GM12801 (cell line): ENCODE results near the gene MMP2.

ENCODE experiments used
- TF ChIP-seq, protein P1 (sequence below): IDR thresholded peaks from one replicate; pipeline ENCODE4 v1.5.1; 2011; ENCODE audit warnings: control low read depth; ENCODE audit not compliant: insufficient read length; ENCODE audit errors: extremely low read depth

MMP2 gene

DNA sequence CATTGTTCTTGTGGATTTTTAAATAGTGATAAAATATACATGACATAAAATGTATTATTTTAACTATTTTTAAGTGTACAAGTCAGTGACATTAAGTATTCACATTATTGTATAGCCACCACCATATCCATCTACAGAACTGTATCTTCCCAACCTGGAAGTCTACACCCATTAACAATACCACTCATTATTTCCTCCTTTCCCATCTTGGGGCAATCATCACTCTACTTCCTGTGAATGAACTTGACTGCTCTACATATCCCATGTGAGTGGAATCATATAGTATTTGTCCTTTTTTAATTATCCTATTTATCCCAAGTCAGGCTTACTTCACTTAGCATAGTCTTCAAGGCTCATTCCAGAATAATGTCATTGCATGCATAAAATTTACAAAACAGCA lies 40.7 kb upstream of the MMP2 start:
- TF ChIP-seq, protein P1, sequence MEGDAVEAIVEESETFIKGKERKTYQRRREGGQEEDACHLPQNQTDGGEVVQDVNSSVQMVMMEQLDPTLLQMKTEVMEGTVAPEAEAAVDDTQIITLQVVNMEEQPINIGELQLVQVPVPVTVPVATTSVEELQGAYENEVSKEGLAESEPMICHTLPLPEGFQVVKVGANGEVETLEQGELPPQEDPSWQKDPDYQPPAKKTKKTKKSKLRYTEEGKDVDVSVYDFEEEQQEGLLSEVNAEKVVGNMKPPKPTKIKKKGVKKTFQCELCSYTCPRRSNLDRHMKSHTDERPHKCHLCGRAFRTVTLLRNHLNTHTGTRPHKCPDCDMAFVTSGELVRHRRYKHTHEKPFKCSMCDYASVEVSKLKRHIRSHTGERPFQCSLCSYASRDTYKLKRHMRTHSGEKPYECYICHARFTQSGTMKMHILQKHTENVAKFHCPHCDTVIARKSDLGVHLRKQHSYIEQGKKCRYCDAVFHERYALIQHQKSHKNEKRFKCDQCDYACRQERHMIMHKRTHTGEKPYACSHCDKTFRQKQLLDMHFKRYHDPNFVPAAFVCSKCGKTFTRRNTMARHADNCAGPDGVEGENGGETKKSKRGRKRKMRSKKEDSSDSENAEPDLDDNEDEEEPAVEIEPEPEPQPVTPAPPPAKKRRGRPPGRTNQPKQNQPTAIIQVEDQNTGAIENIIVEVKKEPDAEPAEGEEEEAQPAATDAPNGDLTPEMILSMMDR, result no peak

DNA sequence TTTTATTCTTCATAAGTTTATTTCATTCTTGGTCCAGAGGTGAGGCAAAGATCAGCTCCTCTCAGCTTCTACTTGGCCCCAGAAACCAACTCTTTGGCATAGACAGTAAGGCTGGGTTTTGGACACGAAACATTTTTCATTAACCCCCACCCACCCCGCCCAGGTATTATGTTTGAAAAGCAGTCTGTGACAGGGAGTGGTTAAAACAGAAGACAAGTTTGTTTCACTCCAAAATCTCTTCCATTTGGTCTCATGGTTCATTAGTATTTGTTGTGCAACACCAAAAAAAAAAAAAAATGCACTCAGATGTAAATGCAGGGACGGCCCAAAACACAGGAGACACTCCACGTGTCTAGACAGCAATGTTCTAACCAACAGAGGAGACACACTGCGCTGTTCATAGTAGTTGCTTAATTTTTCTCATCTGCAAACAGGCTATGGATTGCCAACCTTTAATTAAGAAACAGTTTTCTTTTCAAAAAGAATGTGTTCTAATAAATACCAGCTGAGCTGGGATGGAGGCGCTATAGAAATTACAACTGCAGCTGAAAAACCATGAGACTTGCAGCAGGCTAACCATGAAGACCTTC lies 39.8 kb upstream of the MMP2 start:
- TF ChIP-seq, protein P1, result no peak

DNA sequence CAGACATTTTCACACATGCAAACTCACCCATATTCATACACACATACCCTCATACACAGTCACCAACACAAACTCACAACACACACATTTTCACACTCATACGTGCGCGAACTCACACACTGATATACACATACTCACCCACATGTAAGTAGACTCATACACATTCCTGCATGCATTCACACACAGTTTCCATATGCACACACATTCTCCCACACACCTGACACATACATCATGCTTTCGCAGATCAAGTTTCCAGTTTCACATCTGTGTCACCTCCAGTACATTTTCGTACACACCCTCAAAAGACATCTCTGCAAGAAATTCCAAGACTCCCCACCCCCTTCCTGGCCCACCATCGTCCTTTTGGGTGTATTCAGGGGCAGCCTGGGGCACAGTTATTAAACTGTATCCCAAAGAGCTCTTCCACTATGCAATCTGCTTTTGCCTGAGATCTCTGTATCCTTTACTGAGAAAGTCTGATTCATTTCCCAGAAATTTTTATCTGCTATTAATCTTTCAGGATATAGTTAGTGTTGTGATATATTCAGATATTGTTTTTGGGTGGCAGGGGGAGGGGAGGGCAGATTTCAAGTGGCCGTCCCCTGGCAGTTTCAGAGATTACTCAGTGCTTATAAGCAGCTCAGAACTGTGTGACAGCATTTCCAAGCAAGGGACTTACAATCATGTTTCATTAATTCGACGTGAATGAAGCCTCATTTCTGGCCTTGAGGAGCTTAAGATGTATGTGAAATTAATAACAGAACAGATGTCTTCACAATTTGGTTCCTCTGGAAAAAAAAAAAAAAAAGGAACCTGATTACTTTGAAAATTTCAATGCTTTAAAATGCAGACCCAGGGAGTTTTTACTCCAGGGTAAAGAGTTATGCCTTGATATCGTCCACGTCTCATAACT lies 35.3 kb upstream of the MMP2 start:
- TF ChIP-seq, protein P1, result no peak

DNA sequence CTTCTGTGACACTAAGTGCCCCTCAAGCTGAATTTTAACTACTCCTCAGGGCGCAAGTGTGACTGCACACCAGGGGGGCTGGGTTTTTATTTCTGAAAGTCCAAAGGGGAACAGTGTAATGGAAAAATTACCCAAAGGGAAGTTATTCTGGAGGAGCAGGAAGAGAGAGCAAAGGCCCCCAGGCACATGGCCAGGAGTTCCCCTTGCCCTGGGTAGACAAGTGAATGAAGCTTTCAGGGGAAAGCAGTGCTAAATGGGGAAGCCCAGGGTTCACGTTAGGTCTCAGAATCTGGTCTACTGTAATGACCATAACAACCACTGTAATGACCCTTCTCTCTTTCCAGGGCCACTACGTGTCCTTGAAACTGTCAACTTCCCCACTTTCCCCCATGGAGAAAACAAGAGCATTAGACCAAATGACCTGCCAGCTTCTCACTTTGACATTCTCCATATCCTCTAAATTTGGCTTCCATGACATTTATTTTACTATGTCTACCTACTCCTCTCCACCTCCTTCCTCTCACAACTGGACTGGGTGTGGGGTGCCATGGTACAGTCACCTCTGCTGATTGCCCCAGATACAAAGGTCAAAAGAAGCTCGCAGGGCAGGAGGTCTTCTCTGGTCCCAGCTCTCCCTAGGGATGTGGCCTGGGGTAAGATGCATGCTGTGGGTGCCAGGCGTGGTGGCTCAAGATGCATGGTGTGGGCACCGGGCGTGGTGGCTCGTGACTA lies 34.1 kb upstream of the MMP2 start:
- TF ChIP-seq, protein P1, result no peak

DNA sequence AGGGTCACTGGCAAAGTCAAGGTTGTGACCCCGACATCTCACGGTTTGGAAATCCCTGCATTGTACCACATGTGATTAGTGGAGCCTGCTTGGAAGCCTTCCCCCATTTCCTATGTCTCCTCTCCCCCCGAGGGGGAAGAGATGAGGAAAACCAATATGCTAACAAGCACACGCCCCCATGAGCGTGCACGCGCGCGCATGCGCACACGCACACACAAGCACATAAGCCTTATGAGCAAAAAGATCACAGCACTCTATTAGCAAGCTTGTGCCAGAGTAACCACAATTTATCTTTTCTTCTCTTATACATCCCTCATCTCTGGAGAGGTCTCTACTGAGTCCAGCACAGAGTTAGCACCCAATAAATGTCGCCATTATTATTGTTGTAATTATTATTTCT lies 31.8 kb upstream of the MMP2 start:
- TF ChIP-seq, protein P1, result no peak

DNA sequence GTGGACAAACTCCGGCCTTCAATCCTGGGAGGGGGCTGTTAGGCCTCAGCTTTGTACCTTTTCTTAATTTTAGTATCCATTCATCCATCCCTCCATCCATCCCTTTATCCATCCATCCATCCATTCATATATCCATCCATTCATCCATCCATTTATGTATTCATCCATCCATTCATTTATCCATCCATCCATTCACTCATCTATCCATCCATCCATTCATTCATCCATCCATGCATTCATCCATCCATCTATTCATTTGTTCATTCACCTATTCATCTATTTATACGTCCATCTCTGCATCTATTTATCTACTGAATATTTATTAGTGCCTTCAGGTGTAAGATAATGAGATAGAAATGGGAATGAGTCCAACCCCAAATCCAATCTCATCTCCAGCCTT lies 26.0 kb upstream of the MMP2 start:
- TF ChIP-seq, protein P1, result no peak

DNA sequence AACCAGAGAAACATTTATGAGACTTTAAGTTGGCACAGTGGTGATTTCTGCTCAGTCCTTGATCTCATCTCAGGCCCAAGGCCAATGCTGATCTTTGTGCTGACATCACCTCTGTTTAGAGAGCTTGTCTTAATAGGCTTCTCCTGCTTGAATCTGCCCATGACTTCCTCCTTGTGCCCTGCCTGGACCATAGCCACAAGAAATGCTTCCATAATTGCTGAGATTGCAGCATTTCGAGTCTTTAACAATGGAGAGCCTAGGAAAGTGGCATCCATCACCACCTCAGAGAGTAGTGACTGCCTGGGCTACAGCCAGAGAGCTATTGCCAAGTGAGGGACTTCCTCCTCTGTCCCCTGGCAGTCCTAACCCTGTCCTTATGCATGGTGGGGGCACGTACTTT lies 25.1 kb upstream of the MMP2 start:
- TF ChIP-seq, protein P1, result no peak
